Right lobe of liver (tissue), 4 donors: Measurements from ENCODE around the gene NOS1AP.

Source experiments
- CTCF ChIP-seq, 4 donors: fragments of 200-600 bp in 3 of 4; fragments of 450-650 bp in 1 of 4; IDR thresholded peaks; one replicate each; pipeline versions ENCODE4 v1.5.1 to v1.8.0; 2016 to 2022; ENCODE audit warnings: antibody characterized with exemption in 4 of 4, mild to moderate bottlenecking in 2 of 4
- POLR2A ChIP-seq: fragments of 450-650 bp; IDR thresholded peaks from one replicate; pipeline ENCODE4 v1.6.1; 2017; ENCODE audit warnings: antibody characterized with exemption, mild to moderate bottlenecking
- donor health status: DM: no; HTN: no; CAD: no.
- donor health status: DM: no; HTN: no; CAD: no.
- donor health status: DM: no; HTN: yes; CAD: no.

GRCh38 chr1:162074276-162075005, 5.0 kb downstream of the NOS1AP start:
- TF ChIP-seq CTCF (IDR thresholded peaks at IDR 0.05) (no peak), POLR2A (no peak)
